Activated CD4-positive, alpha-beta memory T cell treated with anti-CD3 and anti-CD28 coated beads for 36 hours (primary cell): ENCODE results near the gene SPIB. TPM values are rescaled to one million over a fixed set of nuclear protein-coding genes. Genes with fewer than 3 reads are reported as not detected.

Experiments
- CTCF ChIA-PET: fragments of 350-600 bp; sonication (Branson Sonifier 250); formaldehyde crosslinking; loops from one replicate; lab custom pipeline; 2021; ENCODE audit warnings: antibody characterized with exemption, inconsistent platforms; lab: Charles Lee
- POLR2A ChIA-PET: fragments of 350-600 bp; sonication (Branson Sonifier 250); formaldehyde crosslinking; loops from one replicate; lab custom pipeline; 2021; ENCODE audit warnings: antibody characterized with exemption; lab: Charles Lee
- DNase-seq: peaks from one replicate; pipeline ENCODE4 v3.0.0-alpha.2; 2020
- H3K27ac Mint-ChIP-seq: one replicate; pipeline ENCODE4 v1.8.0; 2021; ENCODE audit warnings: mixed read lengths
- H3K27me3 Mint-ChIP-seq: one replicate; pipeline ENCODE4 v1.8.0; 2021; ENCODE audit warnings: mixed read lengths
- H3K36me3 Mint-ChIP-seq: one replicate; pipeline ENCODE4 v1.8.0; 2021; ENCODE audit warnings: mixed read lengths
- H3K4me1 Mint-ChIP-seq: one replicate; pipeline ENCODE4 v1.8.0; 2021; ENCODE audit warnings: low read depth, mixed read lengths
- H3K4me3 Mint-ChIP-seq: one replicate; pipeline ENCODE4 v1.8.0; 2021; ENCODE audit warnings: mild to moderate bottlenecking, mixed read lengths
- H3K9me3 Mint-ChIP-seq: one replicate; pipeline ENCODE4 v1.8.0; 2021; ENCODE audit warnings: mixed read lengths
- intact Hi-C: fragments of 100-400 bp; cut with micrococcal nuclease; formaldehyde crosslinking; loops from one replicate; pipeline ENCODE4 v1.15.1; 2023
- total RNA-seq, 2 experiments: library from RNA; stranded (reverse); gene quantifications; one replicate each; pipeline ENCODE4 v1.2.3, GENCODE V29; 2021

SPIB gene
- total RNA-seq, 2 experiments from 2014 or later, result 0.45 to 0.80 TPM

- Mint-ChIP-seq H3K27ac (no peak overlapping the region), H3K4me1 (no peaks in the 10 kb centered on the region), H3K9me3 (no peaks in the 10 kb centered on the region), H3K27me3 (peaks cover 3% of the 10 kb centered on the region), H3K36me3 (peaks cover 32% of the 10 kb centered on the region), H3K4me3 (no peak overlapping the region)
- ChIA-PET CTCF (interaction anchor here (3.6 kb wide), 1 partner anchor 56 kb away, joined by 13 read pairs; no protein-coding TSS in a partner anchor), POLR2A (no interaction called here)
- intact Hi-C loops, result no loop called here
- DNase-seq, result no peak
These were observed 5.2 kb upstream of the SPIB start for GRCh38 chr19:50413531-50413930.

GRCh38 chr19:50414864-50415660, 3.7 kb upstream of the SPIB start:
- H3K27ac Mint-ChIP-seq, result no peak overlapping the region
- no peak overlapping the region for H3K4me3 Mint-ChIP-seq
- ChIA-PET POLR2A (interaction anchor here (0.7 to 1.2 kb wide), 2 partner anchors 52 to 58 kb away, joined by 3 read pairs; no protein-coding TSS in a partner anchor), CTCF (interaction anchor here (0.6 to 2.2 kb wide), 11 partner anchors 10 to 147 kb away, joined by 3 to 26 read pairs (median 4); partner anchors contain the start of genes NR1H2 and POLD1)
- H3K4me1 Mint-ChIP-seq, result peaks cover 3% of the 10 kb centered on the region
- intact Hi-C loops, result loop anchor here (1.0 to 5.0 kb wide), 2 partner anchors 47 to 58 kb away; no protein-coding TSS in a partner anchor
- peak; percentile 81 for DNase-seq
- H3K27me3 Mint-ChIP-seq, result peaks cover 12% of the 10 kb centered on the region
- H3K9me3 Mint-ChIP-seq, result no peaks in the 10 kb centered on the region
- peaks cover 29% of the 10 kb centered on the region for H3K36me3 Mint-ChIP-seq

GRCh38 chr19:50415661-50416033, 3.1 kb upstream of the SPIB start:
- ChIA-PET CTCF (interaction anchor here (0.6 to 2.2 kb wide), 11 partner anchors 11 to 147 kb away, joined by 3 to 26 read pairs (median 4); partner anchors contain the start of genes NR1H2 and POLD1), POLR2A (interaction anchor here (0.7 to 1.2 kb wide), 2 partner anchors 53 to 59 kb away, joined by 3 read pairs; no protein-coding TSS in a partner anchor)
- H3K36me3 Mint-ChIP-seq, result peaks cover 24% of the 10 kb centered on the region
- intact Hi-C loops, result loop anchor here (5.0 kb wide), 1 partner anchor 47 kb away; no protein-coding TSS in a partner anchor
- no peaks in the 10 kb centered on the region for H3K9me3 Mint-ChIP-seq
- no peak overlapping the region for H3K27ac Mint-ChIP-seq
- DNase-seq, result no peak
- H3K27me3 Mint-ChIP-seq, result peaks cover 16% of the 10 kb centered on the region
- no peak overlapping the region for H3K4me3 Mint-ChIP-seq
- H3K4me1 Mint-ChIP-seq, result peaks cover 5% of the 10 kb centered on the region

GRCh38 chr19:50416034-50416977, 2.4 kb upstream of the SPIB start:
- DNase-seq, result no peak
- Mint-ChIP-seq H3K27me3 (peaks cover 19% of the 10 kb centered on the region), H3K27ac (no peak overlapping the region), H3K4me3 (no peak overlapping the region), H3K9me3 (no peaks in the 10 kb centered on the region), H3K36me3 (peaks cover 23% of the 10 kb centered on the region), H3K4me1 (peaks cover 5% of the 10 kb centered on the region)
- intact Hi-C loops, result loop anchor here (5.0 kb wide), 1 partner anchor 46 kb away; no protein-coding TSS in a partner anchor
- CTCF ChIA-PET, result interaction anchor here (0.8 to 2.2 kb wide), 6 partner anchors 32 to 148 kb away, joined by 3 to 26 read pairs (median 6); partner anchors contain the start of gene POLD1
- POLR2A ChIA-PET, result interaction anchor here (1.2 kb wide), 1 partner anchor 54 kb away, joined by 3 read pairs; no protein-coding TSS in a partner anchor

- H3K36me3 Mint-ChIP-seq, result peaks cover 23% of the 10 kb centered on the region
- H3K27me3 Mint-ChIP-seq, result peaks cover 23% of the 10 kb centered on the region
- POLR2A ChIA-PET, result no interaction called here
- intact Hi-C loops, result loop anchor here (5.0 kb wide), 1 partner anchor 45 kb away; no protein-coding TSS in a partner anchor
- no peak overlapping the region for H3K27ac Mint-ChIP-seq
- CTCF ChIA-PET, result no interaction called here
- H3K9me3 Mint-ChIP-seq, result no peaks in the 10 kb centered on the region
- H3K4me3 Mint-ChIP-seq, result no peak overlapping the region
- peaks cover 5% of the 10 kb centered on the region for H3K4me1 Mint-ChIP-seq
- DNase-seq, result no peak
These were observed 1.3 kb upstream of the SPIB start for GRCh38 chr19:50417111-50418081.

- ChIA-PET CTCF (interaction anchor here (2.9 kb wide), 1 partner anchor 62 kb away, joined by 9 read pairs; no protein-coding TSS in a partner anchor), POLR2A (interaction anchor here (0.7 kb wide), 1 partner anchor 9 kb away, joined by 3 read pairs; no protein-coding TSS in a partner anchor)
- intact Hi-C loops, result loop anchor here (5.0 kb wide), 1 partner anchor 43 kb away; no protein-coding TSS in a partner anchor
- no peak for DNase-seq
- Mint-ChIP-seq H3K27me3 (peaks cover 27% of the 10 kb centered on the region), H3K27ac (no peak overlapping the region), H3K36me3 (peaks cover 12% of the 10 kb centered on the region), H3K4me1 (peaks cover 5% of the 10 kb centered on the region), H3K4me3 (no peak overlapping the region), H3K9me3 (no peaks in the 10 kb centered on the region)
These were observed 363 bp downstream of the SPIB start for GRCh38 chr19:50419022-50419579.

GRCh38 chr19:50419580-50420035, 870 bp downstream of the SPIB start:
- Mint-ChIP-seq H3K4me3 (no peak overlapping the region), H3K27ac (no peak overlapping the region), H3K27me3 (peaks cover 27% of the 10 kb centered on the region), H3K9me3 (no peaks in the 10 kb centered on the region), H3K36me3 (peaks cover 8% of the 10 kb centered on the region), H3K4me1 (peaks cover 5% of the 10 kb centered on the region)
- no peak for DNase-seq
- ChIA-PET POLR2A (no interaction called here), CTCF (interaction anchor here (2.9 kb wide), 1 partner anchor 62 kb away, joined by 9 read pairs; no protein-coding TSS in a partner anchor)
- intact Hi-C loops, result loop anchor here (5.0 kb wide), 1 partner anchor 43 kb away; no protein-coding TSS in a partner anchor

GRCh38 chr19:50420127-50420526, 1.4 kb downstream of the SPIB start:
- H3K27ac Mint-ChIP-seq, result no peak overlapping the region
- H3K27me3 Mint-ChIP-seq, result peaks cover 27% of the 10 kb centered on the region
- peaks cover 5% of the 10 kb centered on the region for H3K36me3 Mint-ChIP-seq
- H3K4me3 Mint-ChIP-seq, result no peak overlapping the region
- no peak for DNase-seq
- no peaks in the 10 kb centered on the region for H3K9me3 Mint-ChIP-seq
- peaks cover 5% of the 10 kb centered on the region for H3K4me1 Mint-ChIP-seq
- CTCF ChIA-PET, result interaction anchor here (2.9 kb wide), 1 partner anchor 63 kb away, joined by 9 read pairs; no protein-coding TSS in a partner anchor
- POLR2A ChIA-PET, result no interaction called here
- intact Hi-C loops, result no loop called here

GRCh38 chr19:50420808-50421207, 2.1 kb downstream of the SPIB start:
- H3K4me3 Mint-ChIP-seq, result no peak overlapping the region
- H3K9me3 Mint-ChIP-seq, result no peaks in the 10 kb centered on the region
- intact Hi-C loops, result no loop called here
- DNase-seq, result no peak
- ChIA-PET CTCF (interaction anchor here (2.9 kb wide), 1 partner anchor 63 kb away, joined by 9 read pairs; no protein-coding TSS in a partner anchor), POLR2A (no interaction called here)
- H3K27me3 Mint-ChIP-seq, result peaks cover 27% of the 10 kb centered on the region
- H3K36me3 Mint-ChIP-seq, result peaks cover 2% of the 10 kb centered on the region
- peaks cover 5% of the 10 kb centered on the region for H3K4me1 Mint-ChIP-seq
- no peak overlapping the region for H3K27ac Mint-ChIP-seq
